PC-3 (cell line): ENCODE data around the gene RABGAP1L.

Experiments
- CTCF ChIP-seq: fragments of 300-600 bp; sonication (generic); conservative IDR thresholded peaks from 2 replicates; pipeline ENCODE4 v1.5.1; 2017; ENCODE audit warnings: antibody characterized with exemption, low read depth, mild to moderate bottlenecking, low read length
- EZH2 ChIP-seq: fragments of 300-600 bp; sonication (generic); IDR thresholded peaks from one replicate; pipeline ENCODE4 v1.6.1; 2017; ENCODE audit warnings: antibody characterized with exemption, mild to moderate bottlenecking, low read length; ENCODE audit not compliant: unreplicated experiment

- TF ChIP-seq EZH2 (no peak), CTCF (no peak)
Measured at GRCh38 chr1:174110053-174110452, 49.3 kb upstream of the RABGAP1L start.
